AG09319 (cell line): ENCODE results near the gene TOMM7.
"Not testable (repeated sequence)": the region's sequence is repeated elsewhere in the genome, so short reads cannot be mapped to it uniquely, and the experiment has no call there.

Experiments used
- DNase-seq: peaks from one replicate; pipeline ENCODE4 v3.0.0-alpha.2; 2010; ENCODE audit warnings: low read depth; ENCODE audit errors: extremely low read depth
- CTCF ChIP-seq: IDR thresholded peaks from 2 replicates; pipeline ENCODE4 v1.5.1; 2011; ENCODE audit warnings: low read depth, mild to moderate bottlenecking, inconsistent platforms, low read length, moderate library complexity

The TOMM7 gene

DNA sequence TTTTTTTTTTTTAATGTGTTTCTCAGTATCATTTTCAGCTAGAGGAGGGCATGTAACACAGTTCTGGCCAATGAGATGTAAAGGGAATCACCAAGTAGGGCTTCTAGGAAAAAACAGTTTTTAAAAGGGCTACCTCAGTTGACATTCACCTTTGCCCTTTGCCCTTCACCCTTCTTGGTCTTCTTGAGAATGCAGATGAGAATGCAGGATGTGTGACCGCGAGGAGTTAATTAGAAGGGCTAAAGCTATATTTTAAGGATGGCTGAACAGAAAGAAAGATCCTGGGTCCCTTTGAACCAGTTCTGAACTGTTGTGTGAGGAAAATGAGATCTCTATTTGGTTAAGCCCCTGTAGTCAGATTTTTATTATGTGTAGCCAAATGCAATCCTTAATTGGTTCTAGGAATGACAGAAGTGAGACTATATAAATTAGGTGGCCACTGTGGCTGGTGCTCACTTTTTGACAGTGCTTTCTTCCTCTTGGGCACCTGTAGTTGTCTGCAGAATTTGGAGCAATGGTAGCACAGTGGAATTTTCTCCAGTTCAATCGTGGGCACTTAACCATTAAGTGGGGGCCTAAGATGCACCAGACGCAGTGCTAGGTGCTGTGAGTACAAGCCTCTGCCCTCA is 21.1 kb upstream of the TOMM7 start:
- DNase-seq = no peak
- no peak for TF ChIP-seq CTCF

- DNase-seq = no peak
- TF ChIP-seq CTCF = no peak
Measured at GRCh38 chr7:22842973-22843372, 20.3 kb upstream of the TOMM7 start.

- no peak for DNase-seq
Measured at GRCh38 chr7:22842383-22842941, 19.8 kb upstream of the TOMM7 start.

GRCh38 chr7:22841954-22842353 is 19.3 kb upstream of the TOMM7 start:
- DNase-seq = peak; percentile 82
- TF ChIP-seq CTCF = no peak

More at GRCh38 chr7:22842383-22842941, 19.8 kb upstream of the TOMM7 start:
- no peak for TF ChIP-seq CTCF

DNA sequence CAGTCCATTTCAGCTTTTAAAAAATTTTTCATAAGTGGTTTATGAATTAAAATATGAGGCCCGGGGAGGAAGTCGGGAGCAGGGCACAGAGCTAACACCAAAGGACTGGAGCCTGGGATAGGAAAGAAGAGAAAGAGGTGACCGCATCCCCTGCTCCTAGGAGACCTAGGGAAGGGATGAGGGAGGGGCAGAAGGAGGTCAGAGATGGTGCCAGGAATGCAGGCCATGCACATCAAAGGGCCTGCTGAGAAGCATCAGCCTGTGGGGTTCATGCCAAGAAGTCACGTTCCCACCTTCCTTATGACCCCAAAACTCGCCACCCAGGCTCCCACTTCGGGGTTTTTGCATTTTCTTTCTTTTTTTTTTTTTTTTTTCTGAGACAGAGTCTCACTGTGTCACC is 14.7 kb upstream of the TOMM7 start:
- DNase-seq = no peak
- no peak for TF ChIP-seq CTCF

DNA sequence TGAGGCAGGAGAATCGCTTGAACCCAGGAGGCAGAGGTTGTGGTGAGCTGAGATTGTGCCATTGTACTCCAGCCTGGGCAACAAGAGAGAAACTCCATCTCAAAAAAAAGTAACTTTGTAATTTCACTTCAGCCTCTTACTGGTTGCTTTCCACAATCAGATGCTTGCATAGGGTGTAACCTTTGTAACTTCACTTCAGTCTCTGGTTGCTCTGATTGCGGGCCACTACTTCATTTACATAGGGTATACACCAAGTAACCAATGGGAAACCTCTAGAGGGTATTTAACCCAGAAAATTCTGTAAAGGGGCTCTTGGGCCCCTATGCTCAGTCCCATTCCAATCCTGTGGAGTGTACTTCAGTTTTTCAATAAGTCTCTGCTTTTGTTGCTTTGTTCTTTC is 13.9 kb upstream of the TOMM7 start:
- DNase-seq = not testable (repeated sequence)

DNA sequence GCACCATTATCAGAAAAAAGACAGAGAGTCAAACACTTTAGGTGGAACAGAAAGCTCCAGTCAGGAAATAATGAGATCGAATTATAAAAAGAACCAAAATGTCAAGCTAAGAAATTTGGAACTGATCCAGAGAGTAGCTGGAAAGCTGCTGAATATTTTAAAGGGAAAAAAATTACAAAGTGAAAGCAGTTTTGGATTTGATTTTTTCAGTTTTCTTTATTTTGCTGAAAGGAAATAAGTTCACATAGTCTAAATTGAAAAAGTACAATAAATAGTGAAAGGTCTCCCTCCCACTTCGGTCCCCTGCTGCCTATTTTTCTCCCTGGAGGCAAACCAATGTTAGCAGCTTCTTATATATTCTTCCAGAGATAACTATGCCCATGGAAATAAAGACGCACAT is 11.3 kb upstream of the TOMM7 start:
- no peak for DNase-seq
- no peak for TF ChIP-seq CTCF
